Stimulated activated CD4-positive, alpha-beta T cell treated with anti-CD3 and anti-CD28 coated beads, Interleukin-1b, Interleukin-23, amount 100 ng/mL, for 24 hours (primary cell): ENCODE results near the gene SORCS3.

ENCODE experiments used
- DNase-seq, 4 experiments: peaks; one replicate each; pipeline ENCODE4 v3.0.0-alpha.2; 2020; ENCODE audit warnings: low read depth in 4 of 4, low spot score in 1 of 4

Gene SORCS3

GRCh38 chr10:105161149-105161548 lies 520.1 kb downstream of the SORCS3 start:
- no peak for DNase-seq

DNA sequence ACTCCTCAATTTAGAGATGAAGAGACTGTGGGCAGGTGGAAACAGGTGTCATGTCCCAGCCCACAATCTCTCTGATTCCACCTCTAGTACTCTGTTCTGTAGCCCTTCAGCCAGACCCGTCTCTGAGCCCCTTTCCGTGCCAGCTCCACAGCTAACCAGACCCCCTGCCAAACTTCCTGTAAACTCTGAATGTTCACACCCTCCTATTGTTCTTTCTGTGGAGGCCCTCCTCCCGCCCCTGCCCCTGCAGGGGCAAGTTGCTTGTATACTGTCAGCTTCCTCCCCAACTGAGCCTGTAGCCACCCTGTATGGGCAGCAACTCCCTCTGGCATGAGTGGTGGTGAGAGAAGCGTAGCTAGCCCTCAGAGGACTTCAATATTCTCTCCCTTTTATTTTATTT lies 520.7 kb downstream of the SORCS3 start:
- no peak for DNase-seq

GRCh38 chr10:105170521-105170920 lies 529.4 kb downstream of the SORCS3 start:
- DNase-seq: no peak

DNA sequence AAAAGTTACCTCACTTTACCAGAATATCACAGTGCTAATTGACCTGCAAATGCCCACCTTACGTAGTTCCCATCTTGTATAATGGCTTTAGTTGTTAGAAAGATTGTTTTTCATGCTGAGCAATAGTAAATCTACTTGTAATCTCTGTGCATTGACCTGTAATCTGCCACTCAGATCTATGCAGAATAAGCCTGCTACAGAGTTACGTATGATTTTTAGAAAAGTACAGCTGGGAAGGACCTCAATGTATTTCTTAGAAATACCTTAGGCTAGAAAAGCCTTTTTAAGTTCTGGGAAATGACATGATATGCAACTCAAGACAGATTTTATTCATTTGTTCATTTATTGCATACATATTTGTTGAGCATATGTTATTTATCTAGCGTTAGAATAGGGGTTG lies 530.9 kb downstream of the SORCS3 start:
- DNase-seq: no peak

DNA sequence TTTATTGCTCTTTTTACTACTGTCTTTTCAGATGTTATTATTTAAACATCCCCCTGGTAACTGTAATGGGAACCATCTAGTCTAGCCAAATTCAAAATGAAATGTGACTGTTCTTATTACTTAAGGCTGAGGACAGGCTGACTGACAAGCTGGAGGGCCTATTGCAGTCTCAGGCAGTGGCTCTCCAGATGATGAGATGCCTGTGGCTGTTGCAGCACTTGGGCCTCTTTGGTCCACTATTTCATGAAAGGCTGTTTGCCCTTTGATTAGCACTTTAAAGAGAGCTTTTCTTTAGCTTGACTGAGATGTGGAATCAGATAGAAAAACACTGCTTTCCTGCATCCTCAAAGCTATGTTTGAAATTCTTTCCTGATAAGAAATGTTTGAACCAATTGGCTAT lies 540.5 kb downstream of the SORCS3 start:
- DNase-seq: no peak

GRCh38 chr10:105183536-105183935 lies 542.4 kb downstream of the SORCS3 start:
- DNase-seq: no peak

- DNase-seq: no peak
Measured at GRCh38 chr10:105185161-105185560, 544.1 kb downstream of the SORCS3 start.

- DNase-seq: no peak
Measured at GRCh38 chr10:105187243-105187642, 546.2 kb downstream of the SORCS3 start.

DNA sequence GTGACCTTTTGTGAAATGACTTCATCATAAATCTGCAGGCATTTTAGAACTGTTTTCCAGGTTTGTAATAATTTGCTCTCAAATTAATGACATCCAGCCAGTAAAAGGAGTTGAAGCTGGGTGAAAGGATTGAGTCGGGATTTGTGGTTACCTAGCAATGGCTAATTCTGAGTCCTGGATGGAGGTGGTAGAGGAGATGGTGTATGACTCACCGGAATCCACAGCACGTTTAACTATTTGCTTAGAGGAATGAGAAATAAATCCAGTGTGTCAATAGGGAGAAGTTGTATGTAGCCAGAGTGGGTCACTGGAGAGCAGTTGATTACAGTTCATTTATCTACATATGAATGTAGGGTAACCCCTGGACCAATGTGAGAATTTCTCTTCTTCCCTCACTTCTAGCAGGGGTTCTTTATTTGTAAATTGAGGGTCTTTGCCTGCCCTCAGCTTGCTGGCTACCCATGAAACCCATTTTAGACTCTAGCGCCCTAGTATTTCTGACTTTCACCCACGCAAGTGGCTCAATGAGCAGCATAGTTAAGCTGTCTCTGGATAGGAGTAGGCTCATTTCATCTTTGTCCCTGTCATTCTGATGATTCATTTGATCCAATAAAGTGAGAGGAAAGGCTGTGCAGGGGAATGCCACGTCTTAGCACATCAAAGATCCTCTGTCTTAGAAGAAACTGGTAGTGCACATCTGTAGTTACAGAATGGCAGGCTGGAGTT lies 547.8 kb downstream of the SORCS3 start:
- no peak for DNase-seq

DNA sequence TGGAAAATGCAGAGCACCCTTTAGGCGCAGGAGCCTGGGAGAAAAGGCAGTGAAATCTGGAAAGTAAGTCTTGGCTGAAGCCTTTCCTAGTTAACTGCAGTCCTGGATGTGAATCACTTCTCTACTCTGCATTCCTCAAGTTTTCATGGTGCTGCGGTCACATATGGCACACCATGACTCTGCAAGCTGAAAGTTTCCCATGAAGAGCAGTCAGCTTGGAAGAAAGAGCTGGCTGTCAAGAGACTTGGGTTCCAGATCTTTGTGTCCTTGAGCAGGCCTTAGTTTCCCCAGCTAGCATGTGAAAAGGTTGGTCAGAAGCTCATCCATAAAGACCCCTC lies 548.3 kb downstream of the SORCS3 start:
- no peak for DNase-seq

DNA sequence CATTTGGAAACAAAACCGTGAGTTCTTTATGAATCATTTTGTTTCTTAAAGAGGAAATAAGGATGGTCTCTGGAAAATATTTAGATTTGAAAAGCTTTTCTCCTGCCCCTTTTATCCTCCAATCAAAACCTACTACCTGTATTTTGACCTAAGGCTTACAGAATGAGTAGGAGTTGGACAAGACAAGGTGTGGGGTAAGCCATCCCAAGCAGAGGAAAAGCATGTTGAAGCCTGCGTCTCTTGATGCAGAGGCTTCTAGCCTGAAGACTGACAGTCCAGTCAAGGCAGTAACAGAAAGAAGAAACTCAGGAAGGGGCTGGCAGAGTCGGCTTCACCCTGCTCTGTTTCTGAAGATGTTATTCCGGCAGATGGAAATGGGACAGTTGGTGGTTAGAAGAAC lies 551.1 kb downstream of the SORCS3 start:
- no peak for DNase-seq

- no peak for DNase-seq
Measured at GRCh38 chr10:105192861-105193260, 551.8 kb downstream of the SORCS3 start.

DNA sequence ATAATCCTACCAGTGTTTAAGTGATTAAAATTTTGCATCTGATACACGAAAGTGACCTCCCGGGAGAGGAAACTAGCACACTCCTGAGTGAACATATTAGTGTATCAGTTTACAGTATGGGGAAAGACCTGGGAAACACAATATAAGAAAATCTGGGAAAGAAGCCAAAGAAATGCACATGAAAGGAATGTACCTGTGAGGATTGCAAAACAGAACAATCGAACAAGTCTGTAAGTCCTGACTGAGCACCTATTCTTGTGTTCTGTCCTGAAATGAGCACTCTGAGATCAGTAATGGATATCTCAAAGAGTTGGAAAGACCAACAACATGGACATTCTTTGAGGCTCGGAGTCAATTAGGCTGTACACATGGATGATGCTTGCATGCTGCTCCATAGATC lies 554.7 kb downstream of the SORCS3 start:
- DNase-seq: no peak

DNA sequence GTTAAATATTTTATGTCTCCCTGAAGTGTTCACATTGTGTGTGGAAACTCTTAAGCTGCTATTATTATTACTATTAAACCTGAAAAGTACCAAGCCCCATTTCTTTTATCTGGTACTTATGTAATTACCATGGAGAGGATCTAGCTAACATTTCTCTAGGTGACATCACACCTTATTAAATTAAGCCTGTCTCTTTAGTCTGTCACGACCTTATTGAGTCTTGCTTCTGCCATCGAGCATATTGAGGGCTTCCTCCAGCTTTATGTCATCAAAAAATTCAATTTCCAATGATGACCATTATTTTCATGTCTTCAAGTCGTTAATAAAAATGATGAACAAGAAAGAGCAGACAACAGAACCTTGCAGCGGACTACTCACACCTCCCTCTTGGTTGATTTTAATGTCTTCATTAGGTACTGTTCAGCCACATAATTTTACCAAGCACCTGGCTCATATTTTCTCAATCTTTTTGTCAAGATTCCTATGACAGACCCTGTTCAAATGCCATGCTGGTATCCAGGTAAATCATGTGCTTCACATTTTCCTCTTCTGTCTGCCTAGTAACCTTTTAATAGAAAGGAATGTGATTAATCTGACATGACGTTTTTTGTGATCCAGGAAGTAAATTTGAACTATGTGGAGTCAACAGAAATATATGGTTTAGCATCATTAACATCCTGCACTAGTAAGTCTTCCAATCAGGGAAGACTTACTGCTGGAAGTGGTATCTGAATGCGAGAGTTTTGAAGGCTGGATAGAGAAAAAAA lies 556.7 kb downstream of the SORCS3 start:
- DNase-seq: no peak

- no peak for DNase-seq
Measured at GRCh38 chr10:105206616-105207015, 565.5 kb downstream of the SORCS3 start.

DNA sequence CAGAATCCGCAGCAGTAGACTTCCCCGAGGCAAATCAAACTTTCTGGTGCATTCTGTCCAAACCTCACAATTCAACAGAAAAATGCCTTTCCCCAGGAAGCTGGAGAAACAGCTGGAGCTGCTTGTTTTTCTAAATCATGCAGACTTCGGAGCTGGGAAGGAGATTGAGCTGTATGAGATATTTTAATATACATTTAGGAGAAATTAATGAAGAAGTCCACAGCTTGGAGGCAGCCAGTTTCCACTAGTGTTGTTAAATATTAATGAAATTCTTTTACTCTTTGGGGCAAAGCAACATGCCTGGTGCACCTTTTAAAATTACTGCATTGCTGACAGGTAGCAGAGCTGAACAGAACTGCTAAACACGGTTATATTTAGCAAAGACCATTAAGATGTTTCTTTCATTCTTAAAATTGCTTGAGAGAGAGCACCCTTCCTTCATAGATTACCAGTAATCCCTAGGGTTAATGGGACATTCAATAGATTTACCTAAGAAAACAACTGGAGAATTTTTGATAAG lies 566.4 kb downstream of the SORCS3 start:
- no peak for DNase-seq

GRCh38 chr10:105210546-105210945 lies 569.5 kb downstream of the SORCS3 start:
- no peak for DNase-seq

DNA sequence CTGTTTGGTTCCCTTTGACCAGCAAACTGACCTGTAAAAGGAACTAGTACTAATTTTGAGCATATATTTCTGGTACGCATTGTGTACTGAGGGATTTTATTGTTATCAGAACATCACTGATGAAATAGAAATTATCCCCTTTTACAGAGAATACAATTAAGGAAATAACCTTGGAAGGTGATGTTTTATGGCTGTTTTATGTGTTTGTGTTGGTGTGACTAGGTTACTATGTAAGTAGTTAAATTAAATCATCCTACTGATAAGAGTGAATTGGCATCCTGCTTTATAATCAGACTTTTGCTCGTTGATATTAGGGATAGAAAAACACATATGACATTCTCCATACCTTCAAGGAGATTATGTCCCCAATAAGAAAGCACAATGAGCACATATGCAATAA lies 596.6 kb downstream of the SORCS3 start:
- DNase-seq: no peak

- DNase-seq: no peak
Measured at GRCh38 chr10:105239311-105240219, 598.5 kb downstream of the SORCS3 start.

- no peak for DNase-seq
Measured at GRCh38 chr10:105241254-105241653, 600.2 kb downstream of the SORCS3 start.

DNA sequence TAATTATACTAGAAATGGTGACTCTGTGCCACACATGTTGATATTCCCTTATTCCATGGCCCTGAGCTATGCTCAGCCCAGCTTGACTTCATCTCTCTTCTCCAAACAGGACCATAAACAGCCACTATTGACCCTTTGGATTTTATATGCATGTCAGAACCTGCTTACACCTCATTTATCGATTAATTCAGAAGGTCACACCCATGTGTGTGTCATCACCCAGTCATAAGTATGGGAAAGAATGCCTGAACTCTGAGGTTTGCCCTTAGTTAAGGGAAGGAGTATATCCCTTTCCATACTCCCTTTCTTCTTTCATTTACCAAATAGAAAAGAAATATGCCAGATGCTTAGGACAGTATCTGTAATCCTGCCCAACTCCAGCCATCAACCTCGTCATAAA lies 602.3 kb downstream of the SORCS3 start:
- DNase-seq: no peak

DNA sequence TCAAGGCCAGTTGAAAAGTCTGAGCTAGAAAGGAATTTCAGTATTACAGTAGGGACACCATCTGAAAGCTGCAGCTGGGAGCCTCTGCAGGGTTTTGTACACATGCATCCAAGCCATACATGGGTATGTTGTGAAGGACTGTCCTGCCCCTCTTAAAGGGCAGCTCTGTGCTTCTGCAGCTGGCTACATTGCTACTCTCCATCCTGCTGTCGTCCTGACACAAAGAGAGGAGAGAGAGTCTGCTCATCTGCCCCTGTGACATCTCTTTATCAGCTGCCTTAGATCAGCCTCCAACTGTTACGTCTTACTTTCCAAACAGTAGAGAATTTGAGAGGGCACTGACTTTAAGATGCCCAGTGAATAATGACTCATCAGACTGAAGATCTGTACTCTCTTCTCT lies 602.7 kb downstream of the SORCS3 start:
- DNase-seq: no peak
